Osteoblast (primary cell): Measurements from ENCODE around the gene HPN. TPM values are rescaled to one million over a fixed set of nuclear protein-coding genes. Genes with fewer than 3 reads are reported as not detected.
"Not testable (repeated sequence)": the region's sequence is repeated elsewhere in the genome, so short reads cannot be mapped to it uniquely, and the experiment has no call there.

Experiments used
- DNase-seq: peaks from one replicate; pipeline ENCODE4 v3.0.0; 2011; ENCODE audit warnings: low spot score, mixed read lengths; ENCODE audit not compliant: insufficient read length; ENCODE audit errors: missing footprints
- H2AFZ ChIP-seq: 2 replicates; pipeline ENCODE4 v1.6.0; 2011; ENCODE audit warnings: mild to moderate bottlenecking, low read length
- H3K27ac ChIP-seq: 2 replicates; pipeline ENCODE4 v1.5.1; 2011; ENCODE audit warnings: mild to moderate bottlenecking, low read depth, low read length, moderate library complexity
- H3K27me3 ChIP-seq: 2 replicates; pipeline ENCODE4 v1.6.0; 2012; ENCODE audit warnings: mild to moderate bottlenecking, control low read depth, inconsistent platforms, low read length, moderate library complexity; ENCODE audit not compliant: insufficient read depth
- H3K36me3 ChIP-seq: 2 replicates; pipeline ENCODE4 v1.5.1; 2011; ENCODE audit warnings: mild to moderate bottlenecking, low read length, control low read depth, moderate library complexity; ENCODE audit not compliant: insufficient read depth
- H3K4me1 ChIP-seq: 2 replicates; pipeline ENCODE4 v1.5.1; 2011; ENCODE audit warnings: mild to moderate bottlenecking, low read length, control low read depth, moderate library complexity; ENCODE audit not compliant: insufficient read depth
- H3K4me2 ChIP-seq: 2 replicates; pipeline ENCODE4 v1.6.0; 2011; ENCODE audit warnings: mild to moderate bottlenecking, low read length; ENCODE audit not compliant: insufficient read depth
- H3K4me3 ChIP-seq: fragments of 200-600 bp; sonication (generic); 3 replicates; pipeline ENCODE4 v1.5.1; 2012; ENCODE audit warnings: mild to moderate bottlenecking, low read length, inconsistent platforms; ENCODE audit not compliant: insufficient read depth
- H3K79me2 ChIP-seq: 2 replicates; pipeline ENCODE4 v1.6.0; 2012; ENCODE audit warnings: mild to moderate bottlenecking, low read length, control low read depth, inconsistent platforms; ENCODE audit not compliant: insufficient read depth
- H3K9me3 ChIP-seq: 2 replicates; pipeline ENCODE4 v1.5.1; 2011; ENCODE audit warnings: low read depth, low read length, control low read depth
- H4K20me1 ChIP-seq: 2 replicates; pipeline ENCODE4 v1.6.0; 2012; ENCODE audit warnings: mild to moderate bottlenecking, low read length, control low read depth; ENCODE audit not compliant: insufficient read depth
- CTCF ChIP-seq: IDR thresholded peaks from 2 replicates; pipeline ENCODE4 v1.5.1; 2011; ENCODE audit warnings: mild to moderate bottlenecking, low read depth, low read length, moderate library complexity; ENCODE audit errors: extremely low read depth
- total RNA-seq: library from RNA; depleted of rRNA; stranded (reverse); fragments of >200 nt; gene quantifications from 2 replicates; pipeline ENCODE4 v1.2.3, GENCODE V29; 2012

HPN gene
- total RNA-seq, 1 donor, result under 0.01 TPM

- H3K4me1 ChIP-seq, result no peaks in the 10 kb centered on the region
- peak; percentile 77 for DNase-seq
- no peak overlapping the region for H3K4me2 ChIP-seq
- no peak overlapping the region for H3K4me3 ChIP-seq
- H3K36me3 ChIP-seq, result no peaks in the 10 kb centered on the region
- no peak overlapping the region for H2AFZ ChIP-seq
- H3K79me2 ChIP-seq, result no peaks in the 10 kb centered on the region
- no peaks in the 10 kb centered on the region for H4K20me1 ChIP-seq
- no peaks in the 10 kb centered on the region for H3K9me3 ChIP-seq
- H3K27ac ChIP-seq, result no peak overlapping the region
- no peak for TF ChIP-seq CTCF
- H3K27me3 ChIP-seq, result no peaks in the 10 kb centered on the region
Measured at GRCh38 chr19:35049456-35049855, 7.9 kb downstream of the HPN start.

GRCh38 chr19:35050662-35051061 lies 9.1 kb downstream of the HPN start:
- H3K36me3 ChIP-seq, H3K4me1 ChIP-seq, H4K20me1 ChIP-seq, DNase-seq, H3K4me3 ChIP-seq, H3K27ac ChIP-seq, H3K79me2 ChIP-seq, H3K9me3 ChIP-seq, H2AFZ ChIP-seq, H3K27me3 ChIP-seq, H3K4me2 ChIP-seq: not testable (repeated sequence)

GRCh38 chr19:35051268-35051667 lies 9.7 kb downstream of the HPN start:
- H3K79me2 ChIP-seq, H3K27ac ChIP-seq: not testable (repeated sequence)

GRCh38 chr19:35051796-35052195 lies 10.3 kb downstream of the HPN start:
- H3K27ac ChIP-seq, result no peak overlapping the region
- TF ChIP-seq CTCF, result no peak
- no peaks in the 10 kb centered on the region for H3K4me1 ChIP-seq
- H3K79me2 ChIP-seq, result no peaks in the 10 kb centered on the region
- H3K27me3 ChIP-seq, result no peaks in the 10 kb centered on the region
- H4K20me1 ChIP-seq, result no peaks in the 10 kb centered on the region
- H3K4me2 ChIP-seq, result no peak overlapping the region
- H2AFZ ChIP-seq, result no peak overlapping the region
- H3K4me3 ChIP-seq, result no peak overlapping the region
- DNase-seq, result no peak
- H3K36me3 ChIP-seq, result no peaks in the 10 kb centered on the region
- no peaks in the 10 kb centered on the region for H3K9me3 ChIP-seq

More at GRCh38 chr19:35051268-35051667, 9.7 kb downstream of the HPN start:
- H2AFZ ChIP-seq, DNase-seq, H3K4me2 ChIP-seq, H3K4me3 ChIP-seq, H3K9me3 ChIP-seq, H3K4me1 ChIP-seq, H3K36me3 ChIP-seq, H3K27me3 ChIP-seq, H4K20me1 ChIP-seq: not testable (repeated sequence)

GRCh38 chr19:35052599-35053190 lies 11.2 kb downstream of the HPN start:
- Histone ChIP-seq H3K27ac (no peak overlapping the region), H3K4me1 (no peaks in the 10 kb centered on the region), H4K20me1 (no peaks in the 10 kb centered on the region), H3K36me3 (no peaks in the 10 kb centered on the region), H2AFZ (no peak overlapping the region), H3K27me3 (no peaks in the 10 kb centered on the region), H3K79me2 (no peaks in the 10 kb centered on the region), H3K4me3 (no peak overlapping the region), H3K9me3 (no peaks in the 10 kb centered on the region), H3K4me2 (no peak overlapping the region)
- no peak for TF ChIP-seq CTCF
- no peak for DNase-seq
